PC-9 (cell line): ENCODE data around the gene OR2S2.

Experiments
- EZH2 ChIP-seq: fragments of 200-600 bp; sonication (generic); IDR thresholded peaks from 2 replicates; pipeline ENCODE4 v1.8.0; 2017; ENCODE audit warnings: antibody characterized with exemption, low read depth
- TF ChIP-seq, protein P1 (sequence below): fragments of 200-600 bp; sonication (generic); conservative IDR thresholded peaks from 2 replicates; pipeline ENCODE4 v1.6.1; 2017; ENCODE audit warnings: mixed run types, antibody characterized with exemption, mild to moderate bottlenecking, moderate library complexity

DNA sequence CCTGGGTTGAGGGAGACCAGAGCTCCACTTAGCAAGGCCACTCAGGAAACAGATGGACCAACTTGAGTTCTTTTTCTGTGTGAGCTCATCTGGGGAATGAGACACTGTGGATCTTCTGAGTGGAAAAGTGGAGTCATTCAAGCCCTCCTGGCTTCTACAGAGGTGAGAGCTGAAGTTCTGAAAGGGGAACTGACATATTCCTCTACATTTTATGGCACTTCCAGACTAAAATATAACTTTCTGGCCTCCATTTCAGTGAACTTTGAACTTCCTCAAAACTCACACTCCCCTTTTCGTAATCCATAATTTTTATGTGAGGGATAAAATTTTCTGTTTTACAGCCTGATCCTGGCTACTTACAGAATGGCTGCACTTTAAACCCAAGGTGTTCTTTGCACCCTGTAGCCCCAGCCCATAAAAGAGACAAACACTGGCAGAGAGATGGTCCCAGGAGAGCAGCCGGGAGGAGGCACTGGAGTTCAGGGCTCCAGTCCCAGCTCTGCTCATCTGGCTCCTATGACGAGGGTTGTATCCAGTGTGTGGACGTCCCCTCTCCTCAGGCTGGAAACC lies 37.8 kb downstream of the OR2S2 start:
- TF ChIP-seq, protein P1, sequence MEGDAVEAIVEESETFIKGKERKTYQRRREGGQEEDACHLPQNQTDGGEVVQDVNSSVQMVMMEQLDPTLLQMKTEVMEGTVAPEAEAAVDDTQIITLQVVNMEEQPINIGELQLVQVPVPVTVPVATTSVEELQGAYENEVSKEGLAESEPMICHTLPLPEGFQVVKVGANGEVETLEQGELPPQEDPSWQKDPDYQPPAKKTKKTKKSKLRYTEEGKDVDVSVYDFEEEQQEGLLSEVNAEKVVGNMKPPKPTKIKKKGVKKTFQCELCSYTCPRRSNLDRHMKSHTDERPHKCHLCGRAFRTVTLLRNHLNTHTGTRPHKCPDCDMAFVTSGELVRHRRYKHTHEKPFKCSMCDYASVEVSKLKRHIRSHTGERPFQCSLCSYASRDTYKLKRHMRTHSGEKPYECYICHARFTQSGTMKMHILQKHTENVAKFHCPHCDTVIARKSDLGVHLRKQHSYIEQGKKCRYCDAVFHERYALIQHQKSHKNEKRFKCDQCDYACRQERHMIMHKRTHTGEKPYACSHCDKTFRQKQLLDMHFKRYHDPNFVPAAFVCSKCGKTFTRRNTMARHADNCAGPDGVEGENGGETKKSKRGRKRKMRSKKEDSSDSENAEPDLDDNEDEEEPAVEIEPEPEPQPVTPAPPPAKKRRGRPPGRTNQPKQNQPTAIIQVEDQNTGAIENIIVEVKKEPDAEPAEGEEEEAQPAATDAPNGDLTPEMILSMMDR = no peak
- TF ChIP-seq EZH2 = no peak
